Neutrophil (primary cell): ENCODE measurements around the gene PPP2R2C.
A peak's percentile ranks its signal among the peaks of the same experiment; 100 is the strongest.

Experiments used
- H3K27ac ChIP-seq: fragments of 200-600 bp; sonication (generic); 2 replicates; pipeline ENCODE4 v1.5.1; 2016; ENCODE audit warnings: mild to moderate bottlenecking, moderate library complexity
- H3K27me3 ChIP-seq: fragments of 200-600 bp; sonication (generic); 2 replicates; pipeline ENCODE4 v1.6.0; 2016; ENCODE audit warnings: mild to moderate bottlenecking
- H3K36me3 ChIP-seq: fragments of 200-600 bp; sonication (generic); 2 replicates; pipeline ENCODE4 v1.5.1; 2017
- H3K4me1 ChIP-seq, 2 experiments: fragments of 200-600 bp in 1 of 2; sonication (generic) in 1 of 2; 1 replicate in 1 of 2; 2 replicates in 1 of 2; pipeline versions ENCODE4 v1.5.1 to v1.6.1; 2013 to 2016; ENCODE audit warnings: low read depth in 1 of 2, low read length in 1 of 2, mild to moderate bottlenecking in 1 of 2, moderate library complexity in 1 of 2; ENCODE audit not compliant: control insufficient read depth in 1 of 2, insufficient read depth in 1 of 2
- H3K4me3 ChIP-seq, 2 experiments: fragments of 200-600 bp in 1 of 2; sonication (generic) in 1 of 2; 1 replicate in 1 of 2; 2 replicates in 1 of 2; pipeline ENCODE4 v1.5.1; 2013 to 2016; ENCODE audit warnings: low read depth in 1 of 2, low read length in 1 of 2, mild to moderate bottlenecking in 1 of 2, moderate library complexity in 1 of 2
- H3K9me3 ChIP-seq: fragments of 200-600 bp; sonication (generic); 2 replicates; pipeline ENCODE4 v1.5.1; 2016
- TF ChIP-seq, protein P1 (sequence below): fragments of 200-600 bp; sonication (generic); IDR thresholded peaks from 2 replicates; pipeline ENCODE4 v1.5.1; 2016; ENCODE audit warnings: antibody characterized with exemption

PPP2R2C gene

DNA sequence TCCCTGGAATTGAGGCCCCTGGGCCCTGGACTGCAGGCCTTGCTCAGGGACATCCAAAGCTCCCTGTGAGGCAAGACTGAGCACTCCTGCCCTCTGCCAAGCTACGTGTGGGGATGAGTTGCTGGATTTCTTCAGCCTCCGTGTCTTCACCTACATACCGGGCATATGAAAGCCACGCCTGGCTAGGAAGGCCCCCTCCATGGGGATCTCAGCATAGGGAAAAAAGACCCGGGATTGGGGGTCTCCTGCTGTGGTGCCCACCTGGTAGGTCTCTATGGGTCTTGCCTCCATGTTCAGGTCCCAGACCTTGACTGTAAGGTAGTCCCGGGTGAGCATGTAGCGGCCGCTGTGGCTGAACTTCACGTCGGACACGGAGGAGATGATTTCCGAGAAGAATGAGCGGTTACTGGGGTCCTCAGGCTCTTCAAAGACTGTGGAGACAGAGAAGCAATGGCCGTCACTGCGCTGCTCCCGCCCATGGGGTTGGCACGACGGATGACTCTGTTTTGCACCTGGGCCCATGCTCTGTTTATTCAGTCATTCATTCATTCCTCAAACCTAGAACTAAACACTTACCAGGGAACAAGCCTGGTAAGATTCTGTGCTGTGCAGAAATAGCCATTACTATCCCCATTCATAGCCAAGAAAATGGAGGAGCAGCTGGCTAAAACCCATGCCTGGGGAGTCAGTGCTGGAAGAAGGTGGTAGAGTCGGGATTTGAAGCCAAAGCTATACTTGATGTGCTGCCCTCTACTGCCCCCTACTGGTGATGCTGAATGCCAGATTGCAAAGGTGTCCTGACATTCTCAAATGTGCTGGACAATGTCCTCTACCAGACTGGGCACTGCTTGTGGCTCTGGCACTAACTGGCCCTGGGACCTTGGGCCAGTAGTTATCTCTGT lies 138.9 kb downstream of the PPP2R2C start:
- H3K4me1 ChIP-seq, result no peaks in the 10 kb centered on the region
- TF ChIP-seq, protein P1, sequence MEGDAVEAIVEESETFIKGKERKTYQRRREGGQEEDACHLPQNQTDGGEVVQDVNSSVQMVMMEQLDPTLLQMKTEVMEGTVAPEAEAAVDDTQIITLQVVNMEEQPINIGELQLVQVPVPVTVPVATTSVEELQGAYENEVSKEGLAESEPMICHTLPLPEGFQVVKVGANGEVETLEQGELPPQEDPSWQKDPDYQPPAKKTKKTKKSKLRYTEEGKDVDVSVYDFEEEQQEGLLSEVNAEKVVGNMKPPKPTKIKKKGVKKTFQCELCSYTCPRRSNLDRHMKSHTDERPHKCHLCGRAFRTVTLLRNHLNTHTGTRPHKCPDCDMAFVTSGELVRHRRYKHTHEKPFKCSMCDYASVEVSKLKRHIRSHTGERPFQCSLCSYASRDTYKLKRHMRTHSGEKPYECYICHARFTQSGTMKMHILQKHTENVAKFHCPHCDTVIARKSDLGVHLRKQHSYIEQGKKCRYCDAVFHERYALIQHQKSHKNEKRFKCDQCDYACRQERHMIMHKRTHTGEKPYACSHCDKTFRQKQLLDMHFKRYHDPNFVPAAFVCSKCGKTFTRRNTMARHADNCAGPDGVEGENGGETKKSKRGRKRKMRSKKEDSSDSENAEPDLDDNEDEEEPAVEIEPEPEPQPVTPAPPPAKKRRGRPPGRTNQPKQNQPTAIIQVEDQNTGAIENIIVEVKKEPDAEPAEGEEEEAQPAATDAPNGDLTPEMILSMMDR, result peak; percentile 43
- H3K27me3 ChIP-seq, result peaks cover 29% of the 10 kb centered on the region
- no peak overlapping the region for H3K4me3 ChIP-seq
- H3K9me3 ChIP-seq, result no peaks in the 10 kb centered on the region
- no peak overlapping the region for H3K27ac ChIP-seq
- H3K36me3 ChIP-seq, result no peaks in the 10 kb centered on the region

- peaks cover 21% of the 10 kb centered on the region for H3K27me3 ChIP-seq
- no peak overlapping the region for H3K27ac ChIP-seq
- TF ChIP-seq, protein P1, result no peak
- no peaks in the 10 kb centered on the region for H3K4me1 ChIP-seq
- H3K9me3 ChIP-seq, result no peaks in the 10 kb centered on the region
- no peaks in the 10 kb centered on the region for H3K36me3 ChIP-seq
- H3K4me3 ChIP-seq, result no peak overlapping the region
These were observed 139.8 kb downstream of the PPP2R2C start for GRCh38 chr4:6332669-6333050.

DNA sequence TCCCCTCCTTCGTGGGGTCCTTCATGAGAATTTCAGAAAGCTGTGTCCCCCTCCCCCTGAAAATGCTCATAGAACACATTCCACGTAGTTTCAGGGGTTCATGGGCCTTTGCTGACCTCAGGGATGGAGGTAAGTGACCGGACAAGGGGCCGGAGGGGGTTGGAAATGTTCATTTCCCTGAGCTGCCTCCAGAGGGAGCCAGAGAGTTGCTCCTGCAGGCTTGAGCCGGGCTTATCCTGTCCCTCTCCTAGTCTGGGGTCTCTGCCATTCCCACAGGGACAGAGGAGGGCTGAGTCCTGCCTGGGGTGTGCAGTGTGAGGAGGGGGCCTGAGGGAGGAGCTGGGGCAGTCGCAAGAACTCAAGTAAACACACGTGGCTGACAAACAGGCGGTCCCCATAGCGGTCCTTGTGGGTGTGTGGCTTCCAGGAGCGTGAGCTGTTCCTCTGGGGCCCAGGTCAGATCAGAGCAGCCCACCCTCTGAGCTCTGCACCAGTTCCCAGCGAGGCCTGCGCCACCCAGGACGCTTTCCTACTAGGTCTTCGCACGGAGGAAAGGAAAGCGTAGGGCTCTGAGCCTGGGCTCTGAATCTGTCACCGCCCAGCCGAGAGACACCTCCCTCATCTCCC lies 140.3 kb downstream of the PPP2R2C start:
- TF ChIP-seq, protein P1, result no peak
- no peaks in the 10 kb centered on the region for H3K4me1 ChIP-seq
- H3K9me3 ChIP-seq, result no peaks in the 10 kb centered on the region
- H3K27ac ChIP-seq, result no peak overlapping the region
- H3K4me3 ChIP-seq, result no peak overlapping the region
- no peaks in the 10 kb centered on the region for H3K36me3 ChIP-seq
- H3K27me3 ChIP-seq, result peaks cover 19% of the 10 kb centered on the region

DNA sequence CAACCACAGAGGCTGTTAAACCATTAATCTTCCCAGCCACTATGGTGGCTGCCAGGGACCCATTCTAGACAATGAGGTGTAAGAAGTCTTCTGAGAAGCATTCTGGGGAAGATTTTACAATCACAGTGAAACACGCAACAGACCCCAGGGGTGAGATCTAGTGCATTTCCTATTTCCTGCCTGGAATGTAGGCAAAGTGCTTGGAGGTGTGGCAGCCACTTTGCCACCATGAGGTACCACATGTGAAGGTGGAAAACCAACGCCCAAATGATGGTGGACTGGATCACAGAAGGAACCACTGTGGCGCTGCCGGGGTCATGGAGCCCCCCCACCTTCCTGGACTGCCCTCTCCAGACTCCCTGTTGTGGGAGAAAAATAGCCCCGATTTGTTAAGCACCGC lies 140.9 kb downstream of the PPP2R2C start:
- Histone ChIP-seq H3K4me1 (no peaks in the 10 kb centered on the region), H3K9me3 (no peaks in the 10 kb centered on the region), H3K36me3 (no peaks in the 10 kb centered on the region), H3K27ac (no peak overlapping the region), H3K4me3 (no peak overlapping the region), H3K27me3 (peaks cover 21% of the 10 kb centered on the region)
- TF ChIP-seq, protein P1, result no peak

DNA sequence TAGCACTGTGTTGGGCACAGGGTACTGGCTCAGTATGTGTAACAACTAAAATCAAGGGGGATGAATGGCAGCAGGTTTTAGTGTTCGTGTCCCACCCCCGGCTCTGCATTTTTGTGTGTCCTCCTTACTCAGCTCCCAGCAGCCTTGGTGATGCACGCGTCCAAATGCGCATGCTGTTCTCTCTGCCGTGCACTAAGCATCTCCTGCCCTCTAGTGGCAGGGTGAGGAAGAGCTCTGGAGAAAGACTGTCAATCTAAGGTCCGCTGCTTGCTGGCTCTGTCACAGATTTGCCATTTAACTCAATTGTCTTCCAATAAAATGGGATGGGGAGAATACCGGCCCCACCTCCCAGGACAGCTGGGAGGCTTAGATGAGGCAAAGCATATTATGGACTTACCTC lies 141.4 kb downstream of the PPP2R2C start:
- Histone ChIP-seq H3K4me3 (no peak overlapping the region), H3K9me3 (no peaks in the 10 kb centered on the region), H3K4me1 (no peaks in the 10 kb centered on the region), H3K36me3 (no peaks in the 10 kb centered on the region), H3K27ac (no peak overlapping the region), H3K27me3 (peaks cover 22% of the 10 kb centered on the region)
- TF ChIP-seq, protein P1, result no peak
